ENCODE results near the gene NPHS1.

The NPHS1 gene

DNA sequence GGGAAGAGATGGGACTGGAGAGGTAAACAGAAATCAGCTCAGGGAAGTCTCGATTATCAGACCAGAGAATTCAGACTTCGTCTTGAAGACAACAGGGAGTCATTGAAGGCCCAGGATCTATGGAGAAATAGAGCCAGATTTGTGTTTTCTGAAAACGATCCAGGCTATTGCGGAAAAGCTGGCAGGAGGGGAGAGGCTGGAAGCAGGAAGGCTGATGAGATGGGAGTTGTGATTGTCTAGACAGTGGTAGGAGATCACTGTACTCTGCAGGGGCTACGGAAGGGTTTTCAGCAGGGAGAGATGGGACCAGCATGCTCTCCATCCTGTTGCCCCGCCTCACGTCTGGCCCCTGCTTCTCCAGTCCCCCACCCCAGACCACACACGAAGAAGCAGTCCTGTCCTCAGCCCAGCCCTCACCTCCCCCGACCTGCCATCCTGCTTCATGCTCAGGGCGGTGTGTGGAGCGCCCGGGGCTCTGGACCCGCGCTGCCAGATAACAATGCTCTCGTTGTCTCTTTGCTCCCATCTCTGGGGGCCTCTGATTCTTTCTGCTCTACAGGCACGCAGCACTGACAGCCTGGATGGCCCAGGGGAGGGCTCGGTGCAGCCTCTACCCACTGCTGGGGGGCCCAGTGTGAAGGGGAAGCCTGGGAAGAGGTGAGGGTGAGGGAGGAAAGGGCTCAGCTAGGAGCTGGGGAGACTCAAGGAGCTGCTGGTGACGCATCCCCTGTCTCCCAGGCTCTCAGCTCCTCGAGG lies 75.0 kb downstream of the NPHS1 start:
- H3K27me3 ChIP-seq (ENCODE audit: insufficient read depth, low read depth, severe bottlenecking), result no peaks in the 10 kb centered on the region
- no peak overlapping the region; the same call in 1 of the 2 replicates for H3K27ac ChIP-seq
- H3K9me3 ChIP-seq (ENCODE audit: severe bottlenecking), result no peaks in the 10 kb centered on the region
- DNase-seq, result no peak
- H3K4me3 ChIP-seq (ENCODE audit: low read depth, low read length), result no peak overlapping the region
- peaks cover 46% of the 10 kb centered on the region for H3K36me3 ChIP-seq
- TF ChIP-seq, protein P1, sequence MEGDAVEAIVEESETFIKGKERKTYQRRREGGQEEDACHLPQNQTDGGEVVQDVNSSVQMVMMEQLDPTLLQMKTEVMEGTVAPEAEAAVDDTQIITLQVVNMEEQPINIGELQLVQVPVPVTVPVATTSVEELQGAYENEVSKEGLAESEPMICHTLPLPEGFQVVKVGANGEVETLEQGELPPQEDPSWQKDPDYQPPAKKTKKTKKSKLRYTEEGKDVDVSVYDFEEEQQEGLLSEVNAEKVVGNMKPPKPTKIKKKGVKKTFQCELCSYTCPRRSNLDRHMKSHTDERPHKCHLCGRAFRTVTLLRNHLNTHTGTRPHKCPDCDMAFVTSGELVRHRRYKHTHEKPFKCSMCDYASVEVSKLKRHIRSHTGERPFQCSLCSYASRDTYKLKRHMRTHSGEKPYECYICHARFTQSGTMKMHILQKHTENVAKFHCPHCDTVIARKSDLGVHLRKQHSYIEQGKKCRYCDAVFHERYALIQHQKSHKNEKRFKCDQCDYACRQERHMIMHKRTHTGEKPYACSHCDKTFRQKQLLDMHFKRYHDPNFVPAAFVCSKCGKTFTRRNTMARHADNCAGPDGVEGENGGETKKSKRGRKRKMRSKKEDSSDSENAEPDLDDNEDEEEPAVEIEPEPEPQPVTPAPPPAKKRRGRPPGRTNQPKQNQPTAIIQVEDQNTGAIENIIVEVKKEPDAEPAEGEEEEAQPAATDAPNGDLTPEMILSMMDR (IDR thresholded peaks at IDR 0.05; ENCODE audit: low read depth, low read length), result no peak

DNA sequence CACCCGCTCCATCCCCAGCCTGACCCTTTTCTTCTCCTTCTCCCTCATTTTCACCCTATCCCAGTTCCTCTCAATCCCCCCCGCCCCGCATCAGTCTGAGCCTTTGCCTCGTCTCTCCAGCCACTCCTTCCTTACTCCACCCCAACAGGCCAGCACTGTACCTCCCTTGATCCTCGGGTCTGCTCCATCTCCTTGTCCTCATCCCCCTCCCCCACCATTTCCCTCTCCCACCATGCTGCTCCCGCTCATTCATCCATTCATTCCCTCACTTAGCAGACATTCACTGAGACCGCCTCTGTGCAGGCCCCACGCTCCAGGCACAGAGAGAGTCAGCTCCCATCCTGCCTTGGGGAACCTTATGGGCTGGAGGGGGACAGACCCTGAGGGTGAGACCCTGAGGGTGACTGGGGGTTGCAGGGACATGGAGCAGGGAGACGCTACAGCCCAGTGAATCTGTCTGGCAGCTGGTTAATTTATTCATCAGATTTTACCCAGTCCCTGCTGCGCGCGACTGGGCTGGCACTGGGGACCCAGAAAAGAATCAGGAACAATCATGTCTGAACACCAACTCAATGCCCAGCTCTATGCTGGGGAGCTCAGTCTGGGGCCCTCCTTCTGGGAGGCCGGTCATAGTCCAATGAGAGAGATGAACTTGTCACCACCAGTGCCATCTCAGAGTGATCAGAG lies 76.1 kb downstream of the NPHS1 start:
- peak overlapping the region; percentile 78 for H3K4me3 ChIP-seq (ENCODE audit: low read depth, low read length)
- DNase-seq, result no peak
- peaks cover 37% of the 10 kb centered on the region for H3K36me3 ChIP-seq
- no peaks in the 10 kb centered on the region for H3K9me3 ChIP-seq (ENCODE audit: severe bottlenecking)
- TF ChIP-seq, protein P1 (IDR thresholded peaks at IDR 0.05; ENCODE audit: low read depth, low read length), result no peak
- H3K27me3 ChIP-seq (ENCODE audit: insufficient read depth, low read depth, severe bottlenecking), result no peaks in the 10 kb centered on the region
- H3K27ac ChIP-seq, result peak overlapping the region; percentile 70

All from WERI-Rb-1 (cell line).